GM18868 (cell line): ENCODE data around the gene C19orf85.

ENCODE experiments used
- ATAC-seq: cut with Tn5 transposase; IDR thresholded peaks from one replicate; pipeline ENCODE4 v1.9.1; 2021; ENCODE audit warnings: mild to moderate bottlenecking, moderate library complexity; ENCODE audit not compliant: unreplicated experiment

Gene C19orf85

GRCh38 chr19:55478364-55478763, 13.8 kb upstream of the C19orf85 start:
- ATAC-seq = no peak

GRCh38 chr19:55477905-55478304, 13.4 kb upstream of the C19orf85 start:
- ATAC-seq = no peak

DNA sequence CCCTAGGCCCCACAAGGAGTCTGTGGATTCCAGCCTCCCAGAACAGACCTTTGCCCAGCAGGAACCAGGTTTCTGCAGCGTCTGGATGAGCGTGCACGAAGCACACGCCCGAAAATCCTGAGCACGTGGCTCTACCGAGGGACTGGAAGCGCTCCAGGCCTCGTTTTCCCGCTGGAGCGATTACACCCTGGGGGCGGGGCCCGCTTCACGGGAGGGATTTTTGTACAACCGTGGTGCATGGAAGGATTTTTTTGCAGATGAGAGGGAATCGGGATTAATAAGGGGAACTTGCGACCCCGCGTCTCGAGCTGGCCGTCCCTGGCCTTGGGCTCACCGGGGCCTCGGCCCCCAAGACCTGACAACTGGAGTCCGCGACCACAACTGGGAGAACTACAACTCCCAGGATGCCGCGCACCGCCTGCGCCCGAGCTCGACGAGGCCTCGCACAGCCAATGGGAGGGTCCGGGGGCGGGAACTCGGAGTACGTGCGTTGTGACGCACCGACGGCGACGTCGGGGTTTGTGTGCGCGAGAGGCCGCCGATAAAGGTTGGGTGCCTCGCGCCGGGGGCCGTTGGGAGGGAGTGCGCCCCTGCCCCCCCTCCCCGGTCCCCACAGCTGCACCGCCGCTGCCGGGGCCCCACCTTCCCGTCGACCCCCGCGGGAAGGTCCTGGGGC, 11.7 kb upstream of the C19orf85 start, which contains the start of gene ZNF628:
ZNF628 (plus strand) TSS at position 518 of the 676 bp plus-strand sequence. CDS start 3,294 bp downstream, outside the sequence.
- peak; percentile 93 for ATAC-seq

GRCh38 chr19:55474269-55475265, 10.0 kb upstream of the C19orf85 start:
- no peak for ATAC-seq

- ATAC-seq = no peak
These were observed 8.9 kb upstream of the C19orf85 start for GRCh38 chr19:55473225-55474012.

- no peak for ATAC-seq
These were observed 7.9 kb upstream of the C19orf85 start for GRCh38 chr19:55472463-55472862.

GRCh38 chr19:55471266-55471665, 6.7 kb upstream of the C19orf85 start:
- ATAC-seq = no peak

GRCh38 chr19:55468054-55468393, 3.5 kb upstream of the C19orf85 start:
- ATAC-seq = no peak

DNA sequence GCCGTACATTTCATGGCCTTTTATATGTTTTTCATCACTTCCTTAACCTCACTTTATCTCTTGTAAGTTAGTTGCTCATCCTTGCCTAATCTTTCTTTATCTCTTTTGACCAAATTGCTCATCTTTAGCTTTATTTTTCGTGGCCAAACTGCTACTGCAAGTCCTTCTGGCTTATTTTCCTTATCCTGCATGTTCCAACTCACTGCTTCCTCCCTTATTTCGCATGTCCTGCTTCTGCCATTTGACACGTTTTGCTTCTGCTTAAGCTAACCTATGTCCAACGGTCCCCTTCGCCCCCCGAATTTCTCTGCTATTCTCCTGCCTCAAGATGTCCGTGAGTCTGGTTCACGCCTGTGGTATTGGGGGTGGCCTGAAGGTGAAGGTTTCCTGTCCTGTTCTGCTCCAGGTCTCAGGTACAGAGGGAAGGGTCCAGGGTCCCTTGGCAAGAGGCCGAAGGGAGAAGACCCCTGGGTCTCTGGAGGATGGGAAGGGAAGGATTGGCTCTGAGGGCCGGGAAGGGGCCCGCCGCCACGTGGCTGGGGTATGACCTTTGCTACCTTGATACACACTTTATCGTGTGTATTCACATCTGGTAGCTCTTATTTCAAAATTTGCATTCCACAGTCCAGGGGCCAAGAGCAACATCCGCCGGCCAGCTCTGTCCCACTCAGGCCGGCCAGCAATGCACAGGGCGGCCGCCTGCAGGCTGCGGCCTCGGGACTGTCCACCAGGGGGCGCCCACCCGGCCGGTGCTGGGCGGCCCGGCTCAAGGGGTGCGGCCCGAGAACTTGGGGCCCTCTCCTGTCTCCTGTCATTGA, 2.9 kb upstream of the C19orf85 start:
- no peak for ATAC-seq

- ATAC-seq = no peak
These were observed 1.7 kb upstream of the C19orf85 start for GRCh38 chr19:55466241-55466614.

DNA sequence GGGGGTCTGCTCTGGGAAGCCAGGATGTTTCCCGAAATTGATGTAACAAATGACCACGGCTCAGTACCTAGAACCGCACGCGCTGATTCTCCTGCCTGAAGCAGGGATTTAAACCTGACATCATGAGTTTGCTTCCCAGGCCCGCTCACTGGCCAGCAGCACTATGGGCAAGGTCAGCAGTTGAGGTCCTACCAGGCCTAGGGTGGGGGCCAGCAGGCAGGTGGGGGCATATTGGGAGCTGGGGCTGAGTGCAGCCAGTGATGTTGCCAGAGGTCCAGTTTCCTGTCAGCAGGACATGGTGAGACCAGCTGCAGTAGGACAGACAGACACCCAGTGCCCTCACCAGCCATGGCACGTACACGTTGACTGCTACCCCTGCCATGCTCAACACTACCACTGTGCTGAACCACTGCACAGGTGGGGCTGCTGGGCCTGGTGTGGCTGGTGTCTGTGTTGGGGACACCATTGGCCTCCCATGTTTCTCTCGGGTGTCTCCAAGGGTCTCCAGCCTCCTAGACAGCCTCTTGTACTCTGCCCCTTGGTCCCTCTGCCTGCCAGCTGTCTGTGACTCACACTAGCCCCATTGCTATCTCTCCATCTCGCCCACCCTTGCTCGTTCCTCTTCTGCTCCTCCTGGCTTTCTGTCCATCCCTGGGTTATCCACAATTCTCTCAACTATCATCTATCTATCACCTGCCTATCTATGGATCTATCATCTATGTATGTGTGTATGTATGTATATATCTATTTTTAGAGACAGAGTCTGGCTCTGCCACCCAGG, 1.1 kb upstream of the C19orf85 start:
- ATAC-seq = no peak

- ATAC-seq = no peak
These were observed 401 bp downstream of the C19orf85 start for GRCh38 chr19:55464039-55464661.

DNA sequence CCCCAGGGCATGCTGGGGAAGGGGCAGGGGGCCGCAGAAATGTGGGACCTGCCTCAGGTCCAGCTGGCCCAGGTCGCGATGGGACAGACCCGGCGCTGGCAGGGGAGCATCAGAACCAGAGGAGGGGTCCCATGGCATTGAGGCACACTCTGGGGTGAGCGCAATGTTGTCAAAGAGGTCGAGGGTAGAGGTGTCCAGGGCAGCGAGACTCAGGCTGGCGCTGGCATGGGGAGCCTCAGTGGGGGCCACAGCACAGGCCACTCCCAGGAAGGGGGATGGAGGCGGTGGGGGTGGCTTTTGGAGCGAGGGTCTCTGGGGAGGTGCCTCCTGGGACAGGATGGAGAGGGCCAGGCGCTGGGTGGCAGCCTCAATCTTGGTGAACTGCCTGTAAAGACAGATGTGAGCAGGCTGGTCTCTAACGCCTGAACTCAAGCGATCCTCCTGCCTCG, 944 bp downstream of the C19orf85 start:
- no peak for ATAC-seq

DNA sequence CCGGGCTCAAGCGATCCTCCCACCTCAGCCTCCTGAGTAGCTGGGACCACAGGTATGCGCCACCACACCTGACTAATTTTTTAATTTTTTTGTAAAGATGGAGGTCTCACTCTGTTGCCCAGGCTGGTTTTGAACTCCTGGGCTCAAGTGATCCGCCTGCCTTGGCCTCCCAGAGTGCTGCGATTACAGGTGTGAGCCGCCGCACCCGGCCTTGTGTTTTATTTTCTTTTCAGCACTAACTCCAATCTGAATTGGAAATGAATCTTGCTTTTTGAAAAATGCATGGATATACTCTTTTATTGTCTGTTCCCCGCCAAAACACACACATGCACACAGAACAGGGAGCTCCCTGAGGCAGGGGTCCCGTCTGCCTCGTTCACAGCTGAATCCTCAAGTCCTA, 1.8 kb downstream of the C19orf85 start:
- ATAC-seq = no peak

DNA sequence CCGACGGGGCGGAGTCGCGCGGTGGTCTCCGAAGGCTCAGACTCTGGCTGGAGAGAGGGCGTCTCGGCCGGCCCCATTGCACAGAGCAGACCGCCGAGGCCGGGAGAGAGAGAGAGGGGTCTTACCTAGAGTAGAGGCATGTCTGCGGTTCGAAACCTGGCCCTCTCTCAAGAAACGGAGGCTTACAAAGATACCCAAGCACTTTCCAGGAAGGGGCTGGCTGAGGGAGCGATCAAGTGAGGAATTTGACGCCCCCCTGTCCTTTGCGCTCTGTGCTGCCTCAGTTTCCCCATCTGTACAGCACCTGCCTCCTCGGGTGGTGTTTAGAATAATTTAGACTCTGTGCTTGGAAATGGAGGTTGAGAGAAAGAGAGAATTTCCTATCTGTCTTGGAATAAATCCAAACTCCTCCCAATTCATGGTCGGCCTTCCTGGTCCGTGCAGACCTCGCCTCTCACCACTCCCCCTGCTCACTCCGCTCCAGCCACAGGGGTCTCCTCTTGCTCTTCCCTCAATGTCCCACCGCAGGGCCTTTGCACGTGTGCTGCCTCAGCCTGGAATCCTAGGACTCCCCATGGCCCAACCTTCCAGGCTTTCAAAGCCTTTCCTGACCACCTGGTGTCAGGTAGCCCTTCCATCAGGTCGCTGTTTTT, 2.5 kb downstream of the C19orf85 start:
- no peak for ATAC-seq

DNA sequence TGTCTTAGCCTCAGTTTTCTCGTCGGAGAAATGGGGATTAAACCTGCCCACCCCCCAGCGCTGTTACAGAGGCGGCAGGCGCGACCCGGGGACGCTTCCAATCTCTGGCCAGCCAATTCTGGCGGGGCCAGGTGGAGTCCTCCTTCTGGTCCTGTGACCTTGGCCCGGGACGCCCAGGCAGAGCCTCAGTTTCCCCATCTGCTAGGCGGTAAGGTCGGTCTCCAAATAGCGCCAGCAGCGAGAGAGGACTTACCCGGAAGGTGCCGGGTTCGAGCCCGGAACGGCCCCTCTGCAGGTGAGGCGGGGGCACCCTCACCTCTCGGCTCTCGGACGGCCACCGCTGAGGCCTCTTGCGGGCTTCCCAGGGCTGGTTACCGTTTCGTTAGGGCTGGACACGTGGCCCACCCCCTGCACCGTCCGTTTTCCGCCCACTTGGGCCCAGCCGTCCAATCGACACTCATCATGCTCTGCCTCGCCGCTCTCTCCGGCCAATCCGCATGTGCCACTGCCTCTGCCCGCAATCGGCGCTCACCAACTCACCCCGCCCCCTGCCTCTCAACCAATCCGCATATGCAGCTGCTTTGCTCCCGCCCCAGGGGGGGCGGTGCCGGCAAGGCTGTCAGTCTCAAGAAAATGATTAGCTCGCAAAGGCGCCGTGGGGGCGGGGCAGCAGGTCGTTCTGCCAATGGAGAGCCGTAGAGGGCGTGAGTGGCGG, 3.1 kb downstream of the C19orf85 start, which contains the start of gene ISOC2:
ISOC2 (minus strand) TSS at position 384 of the 715 bp plus-strand sequence. CDS start 5,156 bp downstream, outside the sequence.
- ATAC-seq = peak; percentile 91

DNA sequence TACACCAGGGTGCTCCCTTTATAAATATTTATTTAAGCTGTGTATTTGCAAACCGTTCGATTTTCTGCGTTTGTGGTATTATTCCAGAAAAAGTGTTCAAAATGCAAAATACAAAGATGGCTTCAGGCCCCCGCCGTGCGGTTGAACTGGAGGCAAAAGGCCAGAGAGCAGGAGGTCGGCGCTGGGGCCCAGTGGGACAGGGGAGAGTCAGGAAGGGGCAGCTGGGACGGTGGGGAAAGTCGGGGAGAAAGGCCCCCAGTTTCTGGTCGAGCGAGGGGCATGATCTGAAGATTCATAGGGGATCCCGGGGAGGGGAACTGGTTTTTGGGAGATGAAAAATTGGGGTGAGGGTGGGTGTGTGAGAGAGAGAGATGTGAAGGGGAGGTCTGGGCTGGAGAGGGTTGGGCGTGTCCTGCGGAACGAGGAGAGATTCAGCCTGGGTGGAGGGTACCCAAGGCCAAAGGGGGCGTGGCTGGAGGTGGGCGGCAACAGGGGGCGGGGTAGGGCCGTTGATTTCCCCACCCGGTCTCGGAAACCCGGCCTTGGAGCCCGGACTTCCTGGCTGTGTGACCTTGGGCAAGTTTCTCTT, 3.8 kb downstream of the C19orf85 start:
- ATAC-seq = no peak
